Left colon (tissue), 2 donors: ENCODE data around the gene KMT2A. TPM values are rescaled to one million over a fixed set of nuclear protein-coding genes. Genes with fewer than 3 reads are reported as not detected.

Experiments
- ATAC-seq: fragments of 200-7000 bp; cut with Tn5 transposase; one replicate; pipeline ENCODE4 v1.9.1; 2020; ENCODE audit warnings: mild to moderate bottlenecking, moderate library complexity
- DNase-seq, 2 donors: peaks; one replicate each; pipeline ENCODE4 v3.0.0-alpha.2; 2020
- intact Hi-C, 2 donors: fragments of 100-400 bp; cut with DNase I in 1 of 2; cut with micrococcal nuclease in 1 of 2; formaldehyde crosslinking; loops; one replicate each; pipeline versions ENCODE4 v1.11.2 to v1.14.0; 2022; cut with DNase I, micrococcal nuclease
- total RNA-seq, 2 donors: library from RNA; stranded (reverse); fragmentation: NEBNext Ultra II Directional; extraction: Animal tissue kit (Norgen Biotek cat#: 25700); gene quantifications; one replicate each; pipeline ENCODE4 v1.2.1, GENCODE V29; 2021
- donor health status: DM: no; HTN: no; CAD: no.
- donor health status: DM: yes; HTN: yes; CAD: no.

The KMT2A gene
- total RNA-seq, 2 donors from 2014 or later: 41.9 to 45.2 TPM

DNA sequence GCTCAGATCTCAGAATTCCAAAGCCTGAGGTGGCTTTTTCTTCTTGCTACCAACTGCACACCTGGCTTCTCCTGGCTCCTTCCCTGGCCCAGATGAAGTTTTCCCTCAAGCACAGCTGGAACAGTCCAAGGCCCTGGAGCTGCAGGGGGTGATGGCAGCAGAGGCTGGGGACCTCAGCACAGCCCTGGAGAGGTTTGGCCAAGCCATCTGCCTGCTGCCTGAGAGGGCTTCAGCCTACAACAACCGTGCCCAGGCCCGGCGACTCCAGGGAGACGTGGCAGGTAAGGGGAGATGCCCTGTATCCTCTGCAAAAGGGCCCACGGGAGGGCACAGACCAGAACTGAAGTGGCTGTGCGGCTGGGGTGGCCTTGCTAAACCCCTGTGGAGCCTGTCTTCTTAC is 92.2 kb downstream of the KMT2A start:
- intact Hi-C loops: no loop called here
- ATAC-seq (no peak), DNase-seq (no peak)

- intact Hi-C loops: no loop called here
- ATAC-seq: peak; percentile 28
- no peak for DNase-seq
Observed at GRCh38 chr11:118529584-118530175, 93.4 kb downstream of the KMT2A start.

DNA sequence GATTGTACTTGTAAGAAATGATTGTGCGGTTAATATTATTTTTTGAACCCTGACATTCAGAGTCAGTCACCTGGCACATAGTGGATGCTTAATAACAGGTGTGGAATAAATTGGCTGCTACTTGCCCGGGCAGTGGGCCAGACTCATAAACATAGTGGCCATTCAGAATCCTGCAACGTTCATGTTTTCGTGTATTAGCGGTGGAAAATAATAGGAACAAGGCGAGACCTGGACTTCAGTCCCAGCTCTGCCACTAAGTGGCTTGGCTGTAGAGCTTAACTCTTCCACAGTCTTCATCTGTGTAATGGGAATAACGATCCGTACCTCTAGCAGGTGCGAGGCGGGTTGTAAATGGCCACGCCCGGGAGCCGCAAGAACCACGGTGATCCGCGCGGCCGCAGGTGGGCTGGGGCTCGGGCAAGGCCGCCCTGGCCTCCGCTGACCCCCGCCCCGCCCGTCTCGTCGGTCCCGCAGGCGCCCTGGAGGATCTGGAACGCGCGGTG is 93.9 kb downstream of the KMT2A start:
- DNase-seq: peak in 1 of 2 donors; percentile 31
- ATAC-seq: peak; percentile 54
- intact Hi-C loops: no loop called here

GRCh38 chr11:118530683-118531596 is 94.6 kb downstream of the KMT2A start, which contains the start of gene TMEM25:
Gene TMEM25, plus strand, starts transcription at chr11:118531192. Its CDS starts 610 bp downstream, at chr11:118531802.
- peak; percentile 70 for ATAC-seq
- intact Hi-C loops: no loop called here
- DNase-seq: peak; percentile 57 to 76

DNA sequence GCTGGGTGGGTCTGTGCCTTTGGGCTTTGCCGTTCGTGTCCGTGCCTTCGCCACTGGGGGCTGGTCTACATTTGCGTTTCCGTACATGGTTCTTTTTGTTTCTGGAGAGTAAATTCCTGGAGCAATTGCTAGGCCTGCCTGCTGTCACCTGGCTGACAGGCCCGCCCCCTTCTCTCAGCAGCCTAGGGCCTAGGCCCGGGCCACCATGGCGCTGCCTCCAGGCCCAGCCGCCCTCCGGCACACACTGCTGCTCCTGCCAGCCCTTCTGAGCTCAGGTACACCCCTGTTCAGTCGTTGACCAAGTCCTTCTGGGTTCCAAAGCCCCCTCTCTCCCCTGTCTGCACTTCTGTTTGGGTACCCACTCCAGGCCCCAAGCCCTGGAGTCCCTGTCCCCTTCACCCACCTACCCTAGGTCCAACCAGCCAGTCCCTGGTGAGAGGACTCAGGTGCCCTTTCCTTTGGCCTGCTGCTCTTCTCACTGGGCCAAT is 95.3 kb downstream of the KMT2A start:
- DNase-seq: no peak
- intact Hi-C loops: no loop called here
- ATAC-seq: peak; percentile 5

DNA sequence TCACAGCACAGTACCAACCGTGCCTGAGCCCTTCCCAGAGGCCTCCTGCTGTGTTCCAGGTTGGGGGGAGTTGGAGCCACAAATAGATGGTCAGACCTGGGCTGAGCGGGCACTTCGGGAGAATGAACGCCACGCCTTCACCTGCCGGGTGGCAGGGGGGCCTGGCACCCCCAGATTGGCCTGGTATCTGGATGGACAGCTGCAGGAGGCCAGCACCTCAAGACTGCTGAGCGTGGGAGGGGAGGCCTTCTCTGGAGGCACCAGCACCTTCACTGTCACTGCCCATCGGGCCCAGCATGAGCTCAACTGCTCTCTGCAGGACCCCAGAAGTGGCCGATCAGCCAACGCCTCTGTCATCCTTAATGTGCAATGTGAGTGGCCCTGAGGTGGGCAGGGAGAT is 95.8 kb downstream of the KMT2A start:
- DNase-seq: peak in 1 of 2 donors; percentile 25
- no peak for ATAC-seq
- intact Hi-C loops: no loop called here

DNA sequence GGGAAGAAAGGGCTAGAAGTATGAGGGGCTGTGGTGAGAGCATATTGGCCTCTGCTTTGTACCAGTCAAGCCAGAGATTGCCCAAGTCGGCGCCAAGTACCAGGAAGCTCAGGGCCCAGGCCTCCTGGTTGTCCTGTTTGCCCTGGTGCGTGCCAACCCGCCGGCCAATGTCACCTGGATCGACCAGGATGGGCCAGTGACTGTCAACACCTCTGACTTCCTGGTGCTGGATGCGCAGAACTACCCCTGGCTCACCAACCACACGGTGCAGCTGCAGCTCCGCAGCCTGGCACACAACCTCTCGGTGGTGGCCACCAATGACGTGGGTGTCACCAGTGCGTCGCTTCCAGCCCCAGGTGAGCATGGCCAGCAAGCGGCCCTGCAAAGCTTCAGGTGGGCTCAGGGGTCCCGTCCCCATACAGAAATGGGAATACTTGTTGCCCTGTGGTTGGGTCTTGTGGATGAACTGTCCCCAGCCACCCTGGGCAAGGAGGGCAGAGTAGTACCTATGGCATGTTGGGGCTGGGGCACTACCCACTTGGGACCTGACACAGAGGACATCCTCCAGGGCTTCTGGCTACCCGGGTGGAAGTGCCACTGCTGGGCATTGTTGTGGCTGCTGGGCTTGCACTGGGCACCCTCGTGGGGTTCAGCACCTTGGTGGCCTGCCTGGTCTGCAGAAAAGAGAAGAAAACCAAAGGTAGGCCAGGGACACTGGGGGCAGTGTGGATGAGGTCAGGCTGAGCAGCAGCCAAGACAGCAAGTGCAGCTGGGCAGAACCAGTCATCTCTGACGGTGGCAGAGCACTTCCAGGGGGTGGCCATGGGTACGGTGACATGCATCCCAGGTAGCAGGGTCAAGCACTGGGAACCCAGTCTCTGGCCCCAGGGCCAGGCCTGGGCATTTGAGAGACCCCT is 96.8 kb downstream of the KMT2A start:
- intact Hi-C loops: no loop called here
- no peak for DNase-seq
- ATAC-seq: no peak

DNA sequence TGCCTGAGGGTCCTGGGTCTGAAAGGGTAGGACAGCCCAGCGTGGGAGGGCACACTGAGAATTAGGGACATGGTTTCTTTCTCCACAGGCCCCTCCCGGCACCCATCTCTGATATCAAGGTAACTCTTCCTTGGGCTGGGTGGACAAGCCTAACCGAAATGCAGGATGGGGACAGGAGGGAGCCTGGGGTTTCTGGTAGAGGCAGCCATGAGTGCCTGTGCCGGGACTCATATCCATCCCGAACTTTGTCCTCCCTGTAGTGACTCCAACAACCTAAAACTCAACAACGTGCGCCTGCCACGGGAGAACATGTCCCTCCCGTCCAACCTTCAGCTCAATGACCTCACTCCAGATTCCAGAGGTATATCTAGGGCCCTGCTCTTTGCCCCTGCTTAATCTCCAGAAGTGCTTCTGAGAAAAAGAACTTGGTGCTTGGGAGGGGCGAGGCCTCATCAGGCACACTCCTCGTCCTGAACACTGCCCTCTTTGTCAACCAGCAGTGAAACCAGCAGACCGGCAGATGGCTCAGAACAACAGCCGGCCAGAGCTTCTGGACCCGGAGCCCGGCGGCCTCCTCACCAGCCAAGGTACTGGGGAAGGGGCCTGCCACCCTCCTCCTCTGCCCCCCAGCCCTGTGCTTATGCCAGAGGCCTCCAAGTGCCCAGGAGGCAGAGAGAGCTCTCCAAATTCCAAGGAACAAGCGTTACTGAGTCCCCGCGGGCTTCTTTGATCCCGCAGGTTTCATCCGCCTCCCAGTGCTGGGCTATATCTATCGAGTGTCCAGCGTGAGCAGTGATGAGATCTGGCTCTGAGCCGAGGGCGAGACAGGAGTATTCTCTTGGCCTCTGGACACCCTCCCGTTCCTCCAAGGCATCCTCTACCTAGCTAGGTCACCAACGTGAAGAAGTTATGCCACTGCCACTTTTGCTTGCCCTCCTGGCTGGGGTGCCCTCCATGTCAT is 97.8 kb downstream of the KMT2A start:
- peak; percentile 52 for ATAC-seq
- DNase-seq: peak; percentile 30 to 32
- intact Hi-C loops: no loop called here

GRCh38 chr11:118535261-118535660 is 99.0 kb downstream of the KMT2A start:
- ATAC-seq (no peak), DNase-seq (no peak)
- intact Hi-C loops: no loop called here

- DNase-seq: no peak
- no peak for ATAC-seq
- intact Hi-C loops: no loop called here
Observed at GRCh38 chr11:118536726-118537125, 100.4 kb downstream of the KMT2A start.

- DNase-seq (no peak), ATAC-seq (no peak)
- intact Hi-C loops: no loop called here
Observed at GRCh38 chr11:118537409-118537980, 101.2 kb downstream of the KMT2A start.

DNA sequence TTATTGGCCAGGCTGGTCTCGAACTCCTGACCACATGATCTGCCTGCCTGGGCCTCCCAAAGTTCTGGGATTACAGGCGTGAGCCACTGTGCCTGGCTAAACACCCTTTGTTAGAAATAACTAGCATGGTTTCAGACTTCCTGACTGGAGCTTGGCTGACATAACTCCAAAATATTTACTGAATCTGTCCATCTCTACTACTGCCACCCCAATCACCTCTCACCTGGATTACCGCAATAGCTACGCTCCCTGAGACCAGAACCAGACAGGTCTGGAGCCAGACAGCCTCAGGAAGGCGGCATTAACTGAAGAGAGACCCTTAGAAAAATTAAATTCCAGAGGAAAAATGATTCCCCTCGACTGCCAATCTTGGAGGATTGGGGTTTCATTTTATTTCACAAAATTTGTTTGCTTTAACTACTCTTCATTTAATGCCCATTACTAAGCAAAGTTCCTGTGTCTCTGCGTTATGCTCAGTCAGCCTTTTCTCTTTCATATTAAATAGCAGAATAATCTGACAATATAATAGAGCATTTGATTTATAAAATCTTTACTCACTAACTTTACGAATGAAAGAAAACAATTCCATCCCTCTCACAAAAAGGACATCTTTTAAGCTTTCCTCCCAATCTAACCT is 107.8 kb downstream of the KMT2A start:
- ATAC-seq (no peak), DNase-seq (no peak)
- intact Hi-C loops: no loop called here

DNA sequence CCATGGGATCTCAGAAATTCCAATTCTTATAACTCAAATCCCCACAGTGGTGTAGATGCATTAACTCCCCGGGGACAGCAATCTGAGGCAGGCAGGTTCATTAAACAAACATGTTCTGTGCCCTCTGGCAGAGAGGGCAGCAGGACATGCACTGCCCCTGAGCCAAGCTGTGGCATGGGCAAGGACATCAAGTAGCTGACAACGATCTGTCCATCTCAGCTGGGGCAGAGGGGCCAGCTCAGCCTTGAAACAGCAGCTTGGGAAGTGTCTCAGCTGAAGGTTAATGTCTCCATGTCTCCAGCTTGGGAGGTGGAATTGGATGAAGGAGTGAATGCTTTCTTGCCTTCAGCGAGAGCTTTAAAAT is 108.3 kb downstream of the KMT2A start:
- DNase-seq: no peak
- no peak for ATAC-seq
- intact Hi-C loops: no loop called here

- ATAC-seq: no peak
- intact Hi-C loops: no loop called here
- DNase-seq: no peak
Observed at GRCh38 chr11:118545533-118545932, 109.2 kb downstream of the KMT2A start.

- DNase-seq (no peak), ATAC-seq (no peak)
- intact Hi-C loops: no loop called here
Observed at GRCh38 chr11:118547132-118547531, 110.8 kb downstream of the KMT2A start.

GRCh38 chr11:118552341-118552740 is 116.0 kb downstream of the KMT2A start:
- intact Hi-C loops: no loop called here
- no peak for ATAC-seq
- DNase-seq: no peak

DNA sequence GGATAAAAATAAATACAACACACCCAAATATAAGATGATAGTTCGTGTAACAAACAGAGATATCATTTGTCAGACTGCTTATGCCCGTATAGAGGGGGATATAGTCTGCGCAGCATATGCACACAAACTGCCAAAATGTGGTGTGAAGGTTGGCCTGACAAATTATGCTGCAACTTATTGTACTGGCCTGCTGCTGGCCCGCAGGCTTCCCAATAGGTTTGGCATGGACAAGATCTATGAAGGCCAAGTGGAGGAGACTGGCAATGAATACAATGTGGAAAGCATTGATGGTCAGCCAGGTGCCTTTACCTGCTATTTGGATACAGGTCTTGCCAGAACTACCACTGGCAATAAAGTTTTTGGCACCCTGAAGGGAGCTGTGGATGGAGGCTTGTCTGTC is 124.5 kb downstream of the KMT2A start:
- intact Hi-C loops: no loop called here
- no peak for ATAC-seq
- no peak for DNase-seq
